Measurements from ENCODE around the gene BCAS3. TPM values are rescaled to one million over a fixed set of nuclear protein-coding genes. Genes with fewer than 3 reads are reported as not detected.

The BCAS3 gene
- total and polyA plus RNA-seq, 10 donors: 3.7 to 56.0 (median 42.3) TPM

- no peaks in the 10 kb centered on the region for H3K27me3 ChIP-seq (replicated peaks in 1 of 7)
- H3K36me3 ChIP-seq: no peaks in the 10 kb centered on the region
- peak overlapping the region in 1 of 8 donors; percentile 4 for H3K27ac ChIP-seq
- peaks cover 0 to 19% (median 8%) of the 10 kb centered on the region in 6 donors for H3K4me1 ChIP-seq
- H3K4me3 ChIP-seq: no peak overlapping the region
- H3K9me3 ChIP-seq: no peaks in the 10 kb centered on the region
- intact Hi-C loops (cut with DNase I; ENCODE audit: low total_unique reads): no loop called here
- TF ChIP-seq, protein P1, sequence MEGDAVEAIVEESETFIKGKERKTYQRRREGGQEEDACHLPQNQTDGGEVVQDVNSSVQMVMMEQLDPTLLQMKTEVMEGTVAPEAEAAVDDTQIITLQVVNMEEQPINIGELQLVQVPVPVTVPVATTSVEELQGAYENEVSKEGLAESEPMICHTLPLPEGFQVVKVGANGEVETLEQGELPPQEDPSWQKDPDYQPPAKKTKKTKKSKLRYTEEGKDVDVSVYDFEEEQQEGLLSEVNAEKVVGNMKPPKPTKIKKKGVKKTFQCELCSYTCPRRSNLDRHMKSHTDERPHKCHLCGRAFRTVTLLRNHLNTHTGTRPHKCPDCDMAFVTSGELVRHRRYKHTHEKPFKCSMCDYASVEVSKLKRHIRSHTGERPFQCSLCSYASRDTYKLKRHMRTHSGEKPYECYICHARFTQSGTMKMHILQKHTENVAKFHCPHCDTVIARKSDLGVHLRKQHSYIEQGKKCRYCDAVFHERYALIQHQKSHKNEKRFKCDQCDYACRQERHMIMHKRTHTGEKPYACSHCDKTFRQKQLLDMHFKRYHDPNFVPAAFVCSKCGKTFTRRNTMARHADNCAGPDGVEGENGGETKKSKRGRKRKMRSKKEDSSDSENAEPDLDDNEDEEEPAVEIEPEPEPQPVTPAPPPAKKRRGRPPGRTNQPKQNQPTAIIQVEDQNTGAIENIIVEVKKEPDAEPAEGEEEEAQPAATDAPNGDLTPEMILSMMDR (IDR thresholded peaks at IDR 0.05 in 8 of 11, conservative IDR thresholded peaks at IDR 0.05 in 3 of 11): no peak
- no peak for TF ChIP-seq POLR2AphosphoS5 (IDR thresholded peaks at IDR 0.05)
- TF ChIP-seq POLR2A (IDR thresholded peaks at IDR 0.05): no peak
- no peak for DNase-seq
- 77 to 90% (median 87%) methylated on average over 2 of the region's 2 CpGs for WGBS, 5 donors
Observed at GRCh38 chr17:61066062-61066461, 388.4 kb downstream of the BCAS3 start.

DNA sequence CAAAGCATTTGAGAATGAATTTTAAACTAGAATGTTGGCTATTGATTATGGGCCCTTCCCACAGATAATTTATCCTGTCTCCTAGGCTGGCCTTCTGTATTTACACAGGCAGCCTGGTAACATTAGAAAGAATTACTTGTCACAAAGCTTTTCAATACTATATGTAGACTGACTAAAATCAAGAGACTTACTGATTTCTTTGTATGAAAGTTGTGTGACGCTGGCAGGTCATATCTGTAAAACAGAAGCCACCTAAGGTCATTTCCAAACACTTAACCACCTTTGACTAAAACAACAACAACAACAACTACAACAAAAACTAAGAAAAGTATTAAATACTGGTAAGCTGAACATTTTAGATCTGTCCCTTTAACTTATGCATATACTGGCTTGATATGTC lies 393.0 kb downstream of the BCAS3 start:
- no peak for DNase-seq
- Histone ChIP-seq H3K36me3 (peaks cover 0 to 9% (median 0%) of the 10 kb centered on the region in 6 donors), H3K27me3 (replicated peaks in 1 of 7) (no peaks in the 10 kb centered on the region), H3K4me3 (no peak overlapping the region), H3K9me3 (no peaks in the 10 kb centered on the region), H3K27ac (no peak overlapping the region), H3K4me1 (peaks cover 0 to 5% (median 2%) of the 10 kb centered on the region in 6 donors)
- intact Hi-C loops (cut with DNase I; ENCODE audit: low total_unique reads): no loop called here
- TF ChIP-seq, protein P1 (IDR thresholded peaks at IDR 0.05 in 8 of 11, conservative IDR thresholded peaks at IDR 0.05 in 3 of 11): no peak
- TF ChIP-seq POLR2AphosphoS5 (IDR thresholded peaks at IDR 0.05) (no peak), POLR2A (IDR thresholded peaks at IDR 0.05) (no peak)
- 63 to 93% (median 77%) methylated on average over 1 of the region's 1 CpG for WGBS, 5 donors

- H3K27me3 ChIP-seq (replicated peaks in 1 of 7): no peaks in the 10 kb centered on the region
- H3K9me3 ChIP-seq: no peaks in the 10 kb centered on the region
- no peaks in the 10 kb centered on the region for H3K4me1 ChIP-seq
- intact Hi-C loops (cut with DNase I; ENCODE audit: low total_unique reads): no loop called here
- no peak for DNase-seq
- peaks cover 0 to 16% (median 0%) of the 10 kb centered on the region in 6 donors for H3K36me3 ChIP-seq
- no peak for TF ChIP-seq POLR2A (IDR thresholded peaks at IDR 0.05)
- TF ChIP-seq POLR2AphosphoS5 (IDR thresholded peaks at IDR 0.05): no peak
- TF ChIP-seq, protein P1 (IDR thresholded peaks at IDR 0.05 in 8 of 11, conservative IDR thresholded peaks at IDR 0.05 in 3 of 11): no peak
- H3K4me3 ChIP-seq: no peak overlapping the region
- 58 to 89% (median 76%) methylated on average over 1 of the region's 1 CpG for WGBS, 5 donors
- no peak overlapping the region for H3K27ac ChIP-seq
Observed at GRCh38 chr17:61072648-61073047, 395.0 kb downstream of the BCAS3 start.

DNA sequence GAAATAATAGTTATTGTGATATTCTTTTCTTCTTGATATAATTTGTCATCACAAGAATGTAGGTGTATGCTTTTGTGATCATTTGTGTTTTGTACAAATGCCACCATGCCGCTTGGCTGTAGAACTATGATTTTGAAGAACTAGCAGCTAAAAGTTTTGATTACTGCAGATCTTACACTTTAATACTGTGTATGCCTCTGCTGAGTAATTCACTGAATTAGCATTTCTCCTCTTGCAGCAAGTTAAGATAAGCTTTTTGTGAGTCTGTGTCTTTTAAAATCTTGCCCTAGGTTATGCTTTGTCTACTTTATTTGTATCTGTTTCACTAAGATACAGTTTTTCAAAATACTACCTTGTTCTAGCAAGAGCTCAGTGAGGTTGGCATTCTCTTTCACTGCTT lies 395.5 kb downstream of the BCAS3 start:
- TF ChIP-seq POLR2A (IDR thresholded peaks at IDR 0.05) (no peak), POLR2AphosphoS5 (IDR thresholded peaks at IDR 0.05) (no peak)
- TF ChIP-seq, protein P1 (IDR thresholded peaks at IDR 0.05 in 8 of 11, conservative IDR thresholded peaks at IDR 0.05 in 3 of 11): no peak
- no peaks in the 10 kb centered on the region for H3K27me3 ChIP-seq (replicated peaks in 1 of 7)
- H3K9me3 ChIP-seq: no peaks in the 10 kb centered on the region
- no peak overlapping the region for H3K27ac ChIP-seq
- intact Hi-C loops (cut with DNase I; ENCODE audit: low total_unique reads): no loop called here
- 95 to 100% (median 98%) methylated on average over 1 of the region's 1 CpG for WGBS, 5 donors
- no peak for DNase-seq
- H3K36me3 ChIP-seq: peaks cover 0 to 16% (median 0%) of the 10 kb centered on the region in 6 donors
- H3K4me3 ChIP-seq: no peak overlapping the region
- H3K4me1 ChIP-seq: no peaks in the 10 kb centered on the region

Data from spleen (tissue), 11 donors.